ENCODE data around the gene EXOC8. TPM values are rescaled to one million over a fixed set of nuclear protein-coding genes. Genes with fewer than 3 reads are reported as not detected.

EXOC8 gene
- total and polyA plus RNA-seq, 8 donors, result 10.9 to 20.4 (median 12.7) TPM

GRCh38 chr1:231327617-231328016, 10.0 kb downstream of the EXOC8 start:
- intact Hi-C loops (cut with DNase I), result no loop called here
- ATAC-seq, result no peak

DNA sequence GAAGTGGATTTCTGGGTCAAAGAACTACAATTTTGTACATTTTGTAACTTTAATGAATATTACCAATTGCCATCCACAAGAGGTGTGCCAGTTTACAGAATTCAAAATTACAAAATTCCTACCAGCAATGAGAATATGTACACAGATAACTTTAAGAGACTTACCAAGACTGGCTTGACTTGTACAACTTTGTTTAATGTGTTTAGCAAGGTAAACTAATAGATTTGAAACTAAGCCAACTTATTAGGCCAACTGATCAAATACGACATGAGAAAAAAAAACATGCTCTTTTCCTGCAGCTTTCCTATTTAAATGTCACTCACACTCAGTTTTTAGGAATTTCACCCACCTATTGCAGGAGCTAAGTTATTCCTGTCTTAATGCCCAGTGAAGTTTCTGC, 11.4 kb downstream of the EXOC8 start:
- intact Hi-C loops (cut with DNase I), result no loop called here
- H3K4me3 ChIP-seq, result no peak overlapping the region
- TF ChIP-seq CTCF (IDR thresholded peaks at IDR 0.05), result no peak
- DNase-seq (no peak), ATAC-seq (no peak)
- no peaks in the 10 kb centered on the region for H3K36me3 ChIP-seq
- H3K9me3 ChIP-seq, result no peaks in the 10 kb centered on the region
- no peak overlapping the region for H3K27ac ChIP-seq
- H3K27me3 ChIP-seq, result no peaks in the 10 kb centered on the region
- H3K4me1 ChIP-seq, result peaks cover 0 to under 1% of the 10 kb centered on the region in 2 donors

More at GRCh38 chr1:231327617-231328016, 10.0 kb downstream of the EXOC8 start:
- H3K9me3 ChIP-seq, result no peaks in the 10 kb centered on the region
- no peak overlapping the region for H3K4me3 ChIP-seq
- no peaks in the 10 kb centered on the region for H3K27me3 ChIP-seq
- DNase-seq, result no peak
- H3K4me1 ChIP-seq, result peaks cover 0 to 14% of the 10 kb centered on the region in 2 donors
- no peak for TF ChIP-seq CTCF (IDR thresholded peaks at IDR 0.05)
- H3K36me3 ChIP-seq, result peaks cover 0 to 5% of the 10 kb centered on the region in 2 donors
- H3K27ac ChIP-seq, result no peak overlapping the region

- DNase-seq (no peak), ATAC-seq (no peak)
- intact Hi-C loops (cut with DNase I), result no loop called here
- H3K27me3 ChIP-seq, result no peaks in the 10 kb centered on the region
- no peaks in the 10 kb centered on the region for H3K36me3 ChIP-seq
- H3K27ac ChIP-seq, result no peak overlapping the region
- H3K9me3 ChIP-seq, result no peaks in the 10 kb centered on the region
- no peak for TF ChIP-seq CTCF (IDR thresholded peaks at IDR 0.05)
- no peak overlapping the region for H3K4me3 ChIP-seq
- H3K4me1 ChIP-seq, result no peaks in the 10 kb centered on the region
Observed at GRCh38 chr1:231324660-231325059, 13.0 kb downstream of the EXOC8 start.

GRCh38 chr1:231322880-231323530, 14.6 kb downstream of the EXOC8 start:
- Histone ChIP-seq H3K4me3 (no peak overlapping the region), H3K27me3 (no peaks in the 10 kb centered on the region), H3K27ac (no peak overlapping the region), H3K36me3 (no peaks in the 10 kb centered on the region), H3K4me1 (no peaks in the 10 kb centered on the region), H3K9me3 (no peaks in the 10 kb centered on the region)
- DNase-seq (no peak), ATAC-seq (no peak)
- no peak for TF ChIP-seq CTCF (IDR thresholded peaks at IDR 0.05)
- intact Hi-C loops (cut with DNase I), result no loop called here

- Histone ChIP-seq H3K4me1 (no peaks in the 10 kb centered on the region), H3K27ac (no peak overlapping the region), H3K9me3 (no peaks in the 10 kb centered on the region), H3K27me3 (no peaks in the 10 kb centered on the region), H3K4me3 (no peak overlapping the region), H3K36me3 (no peaks in the 10 kb centered on the region)
- no peak for DNase-seq
- ATAC-seq, result no peak
- TF ChIP-seq CTCF (IDR thresholded peaks at IDR 0.05), result no peak
- intact Hi-C loops (cut with DNase I), result no loop called here
Observed at GRCh38 chr1:231319080-231319479, 18.6 kb downstream of the EXOC8 start.
